H9 (cell line): ENCODE measurements around the gene SYP. TPM values are rescaled to one million over a fixed set of nuclear protein-coding genes. Genes with fewer than 3 reads are reported as not detected.

Experiments
- DNase-seq: peaks from one replicate; pipeline ENCODE4 v3.0.0-alpha.2; 2017
- H2AFZ ChIP-seq: one replicate; pipeline ENCODE4 v1.6.1; 2013; ENCODE audit warnings: mild to moderate bottlenecking, low read length, control low read depth, moderate library complexity
- H2AK5ac ChIP-seq: 2 replicates; pipeline ENCODE4 v1.6.1; 2013; ENCODE audit warnings: low read length, control low read depth, mixed read lengths; ENCODE audit not compliant: insufficient read length
- H2BK120ac ChIP-seq: one replicate; pipeline ENCODE4 v1.6.1; 2013; ENCODE audit warnings: low read depth, mild to moderate bottlenecking, low read length, control low read depth, inconsistent platforms; ENCODE audit not compliant: poor library complexity, severe bottlenecking
- H2BK12ac ChIP-seq: 2 replicates; pipeline ENCODE4 v1.6.1; 2013; ENCODE audit warnings: low read length, control low read depth, mixed read lengths, low read depth; ENCODE audit not compliant: insufficient read length
- H2BK15ac ChIP-seq: 2 replicates; pipeline ENCODE4 v1.6.1; 2013; ENCODE audit warnings: low read depth, low read length, control low read depth
- H2BK20ac ChIP-seq: one replicate; pipeline ENCODE4 v1.6.1; 2013; ENCODE audit warnings: low read depth, mild to moderate bottlenecking, low read length, control low read depth, inconsistent platforms; ENCODE audit not compliant: poor library complexity, severe bottlenecking
- H2BK5ac ChIP-seq: 2 replicates; pipeline ENCODE4 v1.6.1; 2013; ENCODE audit warnings: low read length, control low read depth, mixed read lengths; ENCODE audit not compliant: insufficient read length
- H3K14ac ChIP-seq: 2 replicates; pipeline ENCODE4 v1.6.1; 2013; ENCODE audit warnings: low read length, control low read depth; ENCODE audit not compliant: insufficient read depth
- H3K18ac ChIP-seq: 2 replicates; pipeline ENCODE4 v1.6.1; 2013; ENCODE audit warnings: low read depth, mild to moderate bottlenecking, mixed read lengths, low read length, control low read depth; ENCODE audit not compliant: insufficient read length
- H3K23ac ChIP-seq: 2 replicates; pipeline ENCODE4 v1.6.1; 2013; ENCODE audit warnings: low read length, control low read depth, mixed read lengths, low read depth; ENCODE audit not compliant: insufficient read length
- H3K23me2 ChIP-seq: 2 replicates; pipeline ENCODE4 v1.6.1; 2013; ENCODE audit warnings: low read depth, mild to moderate bottlenecking, mixed read lengths, low read length, control low read depth; ENCODE audit not compliant: insufficient read length, poor library complexity, severe bottlenecking
- H3K27ac ChIP-seq: 2 replicates; pipeline ENCODE4 v1.5.1; 2013; ENCODE audit warnings: low read length, control low read depth, mixed read lengths, low read depth; ENCODE audit not compliant: insufficient read length
- H3K27me3 ChIP-seq: 2 replicates; pipeline ENCODE4 v1.6.1; 2013; ENCODE audit warnings: low read length, control low read depth, inconsistent platforms; ENCODE audit not compliant: insufficient read depth
- H3K4ac ChIP-seq: 2 replicates; pipeline ENCODE4 v1.6.1; 2013; ENCODE audit warnings: low read depth, mild to moderate bottlenecking, control low read depth, inconsistent platforms, low read length, moderate library complexity
- H3K4me1 ChIP-seq: 2 replicates; pipeline ENCODE4 v1.6.1; 2013; ENCODE audit warnings: low read length, control low read depth, inconsistent platforms; ENCODE audit not compliant: insufficient read depth
- H3K4me2 ChIP-seq: 2 replicates; pipeline ENCODE4 v1.6.1; 2013; ENCODE audit warnings: low read length, control low read depth, mixed read lengths; ENCODE audit not compliant: insufficient read length, insufficient read depth
- H3K56ac ChIP-seq: 2 replicates; pipeline ENCODE4 v1.6.1; 2013; ENCODE audit warnings: low read depth, mild to moderate bottlenecking, mixed read lengths, low read length, control low read depth; ENCODE audit not compliant: insufficient read length
- H3K79me1 ChIP-seq: 2 replicates; pipeline ENCODE4 v1.6.1; 2013; ENCODE audit warnings: low read depth, mild to moderate bottlenecking, moderate library complexity, low read length, control low read depth, inconsistent platforms; ENCODE audit not compliant: insufficient read depth, poor library complexity, severe bottlenecking
- H3K79me2 ChIP-seq: 2 replicates; pipeline ENCODE4 v1.6.1; 2013; ENCODE audit warnings: low read length, control low read depth, inconsistent platforms; ENCODE audit not compliant: insufficient read depth
- H3K9ac ChIP-seq: 2 replicates; pipeline ENCODE4 v1.6.1; 2013; ENCODE audit warnings: low read length, control low read depth, mixed read lengths; ENCODE audit not compliant: insufficient read length; ENCODE audit errors: extremely low read depth
- H3K9me3 ChIP-seq: one replicate; pipeline ENCODE4 v1.6.1; 2013; ENCODE audit warnings: low read depth, low read length, inconsistent platforms; ENCODE audit not compliant: control insufficient read depth
- H3T11ph ChIP-seq: one replicate; pipeline ENCODE4 v1.6.1; 2013; ENCODE audit warnings: mild to moderate bottlenecking, low read length, control low read depth, inconsistent platforms
- H4K20me1 ChIP-seq: one replicate; pipeline ENCODE4 v1.6.1; 2013; ENCODE audit not compliant: control insufficient read depth, insufficient read length, insufficient read depth
- H4K5ac ChIP-seq: 2 replicates; pipeline ENCODE4 v1.6.1; 2013; ENCODE audit warnings: low read depth, mild to moderate bottlenecking, mixed read lengths, low read length, control low read depth; ENCODE audit not compliant: insufficient read length
- H4K8ac ChIP-seq: replicated peaks from 2 replicates; pipeline ENCODE4 v1.6.1; 2013; ENCODE audit warnings: low read length, control low read depth, mixed read lengths, low read depth; ENCODE audit not compliant: insufficient read length
- H4K91ac ChIP-seq: 2 replicates; pipeline ENCODE4 v1.6.1; 2013; ENCODE audit warnings: low read depth, mild to moderate bottlenecking, moderate library complexity, mixed read lengths, low read length, control low read depth; ENCODE audit not compliant: insufficient read length
- H3K27ac Mint-ChIP-seq, 3 experiments: 2 replicates in 2 of 3; 3 replicates in 1 of 3; pipeline ENCODE4 v1.8.0; 2020 to 2021; ENCODE audit warnings: mixed read lengths in 3 of 3, mild to moderate bottlenecking in 1 of 3, moderate library complexity in 1 of 3
- H3K27me3 Mint-ChIP-seq: 2 replicates; pipeline ENCODE4 v1.8.0; 2021; ENCODE audit warnings: low read depth, mild to moderate bottlenecking, moderate library complexity, mixed read lengths
- H3K36me3 Mint-ChIP-seq, 3 experiments: 2 replicates in 2 of 3; 3 replicates in 1 of 3; pipeline ENCODE4 v1.8.0; 2020 to 2021; ENCODE audit warnings: low read depth in 3 of 3, mixed read lengths in 3 of 3; ENCODE audit not compliant: insufficient read depth in 1 of 3
- H3K4me1 Mint-ChIP-seq, 2 experiments: 2 replicates each; pipeline ENCODE4 v1.8.0; 2020; ENCODE audit warnings: mixed read lengths in 2 of 2
- H3K4me3 Mint-ChIP-seq, 2 experiments: 2 replicates in 1 of 2; 3 replicates in 1 of 2; pipeline ENCODE4 v1.8.0; 2020 to 2021; ENCODE audit warnings: mild to moderate bottlenecking in 2 of 2, mixed read lengths in 2 of 2, moderate library complexity in 1 of 2
- H3K9me3 Mint-ChIP-seq, 2 experiments: 2 replicates in 1 of 2; 3 replicates in 1 of 2; pipeline ENCODE4 v1.8.0; 2020; ENCODE audit warnings: mild to moderate bottlenecking in 2 of 2, mixed read lengths in 2 of 2, moderate library complexity in 1 of 2
- CTCF ChIP-seq: fragments of 200-600 bp; sonication (generic); conservative IDR thresholded peaks from 3 replicates; pipeline ENCODE4 v1.8.0; 2021; ENCODE audit warnings: antibody characterized with exemption, mild to moderate bottlenecking
- WGBS: extraction: QIAGEN DNeasy Blood & Tissue Kit; methylation state at CpG from one replicate; pipeline ENCODE4 v1.1.7; 2013; ENCODE audit warnings: missing lambda C conversion rate, low lambda C conversion rate, mixed read lengths; ENCODE audit not compliant: insufficient read length; ENCODE audit errors: extremely low coverage; 5-methylcytosine and 5-hydroxymethylcytosine counted together
- total RNA-seq: library from RNA; stranded (reverse); gene quantifications from 2 replicates; pipeline ENCODE4 v1.2.1, GENCODE V29; 2021

Gene SYP
- total RNA-seq, 1 experiment from 2014 or later, result 1.8 TPM

GRCh38 chrX:49184294-49185281, 15.4 kb downstream of the SYP start:
- Mint-ChIP-seq H3K4me1 (peaks cover 10 to 31% of the 10 kb centered on the region in 2 experiments), H3K9me3 (peaks cover 64 to 69% of the 10 kb centered on the region in 2 experiments), H3K27ac (peak overlapping the region; percentile 77 to 97 (median 78); a peak in 6 of 7 replicates), H3K36me3 (peaks cover 10 to 29% (median 20%) of the 10 kb centered on the region in 3 experiments), H3K27me3 (peaks cover 2% of the 10 kb centered on the region), H3K4me3 (peak overlapping the region; percentile 69 to 84)
- Histone ChIP-seq H3K4me1 (no peaks in the 10 kb centered on the region), H2BK20ac (no peak overlapping the region), H3K79me1 (no peaks in the 10 kb centered on the region), H3K4ac (no peak overlapping the region), H3K56ac (no peak overlapping the region), H3K27ac (no peak overlapping the region), H2BK5ac (no peak overlapping the region), H4K91ac (no peak overlapping the region), H3K9me3 (peaks cover 20% of the 10 kb centered on the region), H3K18ac (no peak overlapping the region), H3K23me2 (peaks cover 15% of the 10 kb centered on the region), H2BK120ac (no peak overlapping the region), H2AK5ac (no peak overlapping the region), H3K4me2 (peak overlapping the region; percentile 66), H3K79me2 (no peaks in the 10 kb centered on the region), H2BK12ac (no peak overlapping the region), H3K27me3 (no peaks in the 10 kb centered on the region), H4K20me1 (no peaks in the 10 kb centered on the region), H3K14ac (no peak overlapping the region), H2BK15ac (no peak overlapping the region), H3K9ac (no peak overlapping the region), H3K23ac (no peak overlapping the region), H4K5ac (no peak overlapping the region), H4K8ac (no peak overlapping the region), H3T11ph (no peak overlapping the region), H2AFZ (no peak overlapping the region)
- peak; percentile 94 for DNase-seq
- 0 out of 3 replicates have a peak, but pooled peaks have one; percentile 12 for TF ChIP-seq CTCF
- no CpG with 5 or more reads among the region's 46 CpGs for WGBS
